CD8-positive, alpha-beta memory T cell (primary cell): Measurements from ENCODE around the gene CTPS2. TPM values are rescaled to one million over a fixed set of nuclear protein-coding genes. Genes with fewer than 3 reads are reported as not detected.

Experiments used
- CTCF ChIA-PET: fragments of 350-600 bp; sonication (Branson Sonifier 250); formaldehyde crosslinking; loops from one replicate; lab custom pipeline; 2021; ENCODE audit warnings: antibody characterized with exemption; lab: Charles Lee
- POLR2A ChIA-PET: fragments of 350-600 bp; sonication (Branson Sonifier 250); formaldehyde crosslinking; loops from one replicate; lab custom pipeline; 2021; ENCODE audit warnings: antibody characterized with exemption; lab: Charles Lee
- DNase-seq, 5 donors: peaks; one replicate each; pipeline versions ENCODE4 v3.0.0 to v3.0.0-alpha.2; 2020 to 2022; ENCODE audit warnings: mixed read lengths in 1 of 5
- H3K27ac ChIP-seq: one replicate; pipeline ENCODE4 v1.7.0; 2013; ENCODE audit warnings: low read depth, mild to moderate bottlenecking, low read length, moderate library complexity
- H3K27me3 ChIP-seq: 2 replicates; pipeline ENCODE4 v1.7.0; 2013; ENCODE audit warnings: low read length, mild to moderate bottlenecking; ENCODE audit not compliant: insufficient read depth, poor library complexity, severe bottlenecking
- H3K36me3 ChIP-seq: 2 replicates; pipeline ENCODE4 v1.7.0; 2013; ENCODE audit warnings: mild to moderate bottlenecking, low read length, moderate library complexity; ENCODE audit not compliant: insufficient read depth
- H3K4me1 ChIP-seq: 2 replicates; pipeline ENCODE4 v1.7.0; 2013; ENCODE audit warnings: mild to moderate bottlenecking, low read length, moderate library complexity; ENCODE audit not compliant: insufficient read depth
- H3K4me3 ChIP-seq: 2 replicates; pipeline ENCODE4 v1.7.0; 2013; ENCODE audit warnings: mild to moderate bottlenecking, low read length
- H3K9me3 ChIP-seq: 2 replicates; pipeline ENCODE4 v1.7.0; 2013; ENCODE audit warnings: mild to moderate bottlenecking, low read length
- H3K27ac Mint-ChIP-seq, 8 donors: one replicate each; pipeline ENCODE4 v1.8.0; 2020 to 2021; ENCODE audit warnings: mixed read lengths in 8 of 8, mild to moderate bottlenecking in 6 of 8, inconsistent platforms in 3 of 8, moderate library complexity in 3 of 8
- H3K27me3 Mint-ChIP-seq, 2 donors: one replicate each; pipeline ENCODE4 v1.8.0; 2020 to 2021; ENCODE audit warnings: mixed read lengths in 2 of 2, mild to moderate bottlenecking in 1 of 2, moderate library complexity in 1 of 2
- H3K36me3 Mint-ChIP-seq, 3 donors: one replicate each; pipeline ENCODE4 v1.8.0; 2020 to 2021; ENCODE audit warnings: mixed read lengths in 3 of 3, inconsistent platforms in 1 of 3, mild to moderate bottlenecking in 1 of 3
- H3K4me1 Mint-ChIP-seq, 3 donors: one replicate each; pipeline ENCODE4 v1.8.0; 2020 to 2021; ENCODE audit warnings: mixed read lengths in 3 of 3, inconsistent platforms in 1 of 3, mild to moderate bottlenecking in 1 of 3
- H3K4me3 Mint-ChIP-seq, 7 donors: one replicate each; pipeline ENCODE4 v1.8.0; 2020 to 2021; ENCODE audit warnings: mixed read lengths in 7 of 7, mild to moderate bottlenecking in 6 of 7, moderate library complexity in 4 of 7, inconsistent platforms in 2 of 7
- H3K9me3 Mint-ChIP-seq, 5 donors: one replicate each; pipeline ENCODE4 v1.8.0; 2020 to 2022; ENCODE audit warnings: mixed read lengths in 5 of 5, mild to moderate bottlenecking in 3 of 5, moderate library complexity in 2 of 5, inconsistent platforms in 1 of 5
- polyA plus RNA-seq: library from polyadenylated mRNA; unstranded; fragments of 300-500 nt; fragmentation: Illumina TruSeq; gene quantifications from one replicate; pipeline ENCODE4 v1.2.3, GENCODE V29; 2021
- total RNA-seq, 2 experiments: library from RNA; stranded (reverse); gene quantifications; one replicate each; pipeline ENCODE4 v1.2.3, GENCODE V29; 2021

Gene CTPS2
- total and polyA plus RNA-seq, 3 experiments from 2014 or later: 3.1 to 5.7 (median 5.2) TPM

GRCh38 chrX:16649858-16650257 lies 62.6 kb downstream of the CTPS2 start, which contains the start of gene S100G:
TSS of gene S100G (plus strand) at chrX:16650158. CDS start at chrX:16651007, 849 bp downstream.
- peak within 1 kb of the TSS in 1 of 8 donors; percentile 31 for H3K27ac Mint-ChIP-seq
- H3K4me1 Mint-ChIP-seq: no peaks in the 10 kb centered on the region
- H3K4me3 Mint-ChIP-seq: no peak within 1 kb of the TSS
- POLR2A ChIA-PET: no interaction called here
- no peak for DNase-seq
- CTCF ChIA-PET: no interaction called here
- H3K36me3 Mint-ChIP-seq: peaks cover 0 to 16% (median 2%) of the 10 kb centered on the region in 3 donors
- H3K9me3 Mint-ChIP-seq: peaks cover 0 to under 1% (median 0%) of the 10 kb centered on the region in 5 donors
- peaks cover 0 to 4% of the 10 kb centered on the region in 2 donors for H3K27me3 Mint-ChIP-seq
- H3K27me3 ChIP-seq: no peaks in the 10 kb centered on the region
- H3K36me3 ChIP-seq: no peaks in the 10 kb centered on the region
- H3K27ac ChIP-seq: no peak within 1 kb of the TSS
- no peaks in the 10 kb centered on the region for H3K4me1 ChIP-seq
- no peak within 1 kb of the TSS for H3K4me3 ChIP-seq
- H3K9me3 ChIP-seq: no peaks in the 10 kb centered on the region

- H3K4me1 Mint-ChIP-seq: no peaks in the 10 kb centered on the region
- no peaks in the 10 kb centered on the region for H3K27me3 ChIP-seq
- H3K27me3 Mint-ChIP-seq: peaks cover 0 to 4% of the 10 kb centered on the region in 2 donors
- no peak overlapping the region for H3K4me3 Mint-ChIP-seq
- no peak overlapping the region for H3K27ac Mint-ChIP-seq
- peaks cover 0 to 13% (median 0%) of the 10 kb centered on the region in 3 donors for H3K36me3 Mint-ChIP-seq
- H3K9me3 Mint-ChIP-seq: no peaks in the 10 kb centered on the region
- CTCF ChIA-PET: no interaction called here
- no peaks in the 10 kb centered on the region for H3K4me1 ChIP-seq
- H3K27ac ChIP-seq: no peak overlapping the region
- no peaks in the 10 kb centered on the region for H3K9me3 ChIP-seq
- no peaks in the 10 kb centered on the region for H3K36me3 ChIP-seq
- H3K4me3 ChIP-seq: no peak overlapping the region
- no peak for DNase-seq
- POLR2A ChIA-PET: no interaction called here
These were observed 65.9 kb downstream of the CTPS2 start for GRCh38 chrX:16646366-16647138.

DNA sequence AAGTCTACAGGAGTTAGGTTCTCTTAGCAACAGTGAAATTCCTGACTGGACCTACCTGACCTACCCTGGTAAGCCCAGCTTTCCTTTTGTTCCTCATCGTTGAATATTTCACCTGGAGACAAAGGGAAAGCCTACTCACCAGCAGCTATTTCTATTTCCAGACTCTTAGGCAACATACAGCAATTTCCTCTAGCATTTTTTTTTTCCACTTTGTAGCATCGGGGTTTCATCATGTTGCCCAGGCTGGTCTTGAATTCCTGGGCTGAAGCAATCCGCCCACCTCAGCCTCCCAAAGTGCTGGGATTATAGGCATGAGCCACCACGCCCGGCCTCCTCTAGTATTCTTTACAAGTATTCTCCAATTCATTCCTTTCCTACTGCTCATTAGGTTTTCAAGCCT lies 69.3 kb downstream of the CTPS2 start:
- no peak overlapping the region for H3K4me3 ChIP-seq

GRCh38 chrX:16640823-16641222 lies 71.6 kb downstream of the CTPS2 start:
- DNase-seq: no peak
- no peaks in the 10 kb centered on the region for H3K27me3 ChIP-seq
- Mint-ChIP-seq H3K4me1 (no peaks in the 10 kb centered on the region), H3K4me3 (no peak overlapping the region), H3K36me3 (peaks cover 0 to 15% (median 2%) of the 10 kb centered on the region in 3 donors), H3K9me3 (peaks cover 0 to 1% (median 0%) of the 10 kb centered on the region in 5 donors), H3K27ac (peak overlapping the region in 1 of 8 donors; percentile 56), H3K27me3 (peaks cover 0 to 5% of the 10 kb centered on the region in 2 donors)
- POLR2A ChIA-PET: no interaction called here
- H3K27ac ChIP-seq: no peak overlapping the region
- no peaks in the 10 kb centered on the region for H3K9me3 ChIP-seq
- no peak overlapping the region for H3K4me3 ChIP-seq
- H3K4me1 ChIP-seq: no peaks in the 10 kb centered on the region
- CTCF ChIA-PET: no interaction called here
- no peaks in the 10 kb centered on the region for H3K36me3 ChIP-seq

More for the DNA sequence above, 69.3 kb downstream of the CTPS2 start:
- no peaks in the 10 kb centered on the region for H3K4me1 Mint-ChIP-seq
- DNase-seq: no peak
- ChIA-PET CTCF (no interaction called here), POLR2A (no interaction called here)
- H3K4me3 Mint-ChIP-seq: no peak overlapping the region
- H3K27ac Mint-ChIP-seq: no peak overlapping the region
- peaks cover 0 to 5% of the 10 kb centered on the region in 2 donors for H3K27me3 Mint-ChIP-seq
- H3K27ac ChIP-seq: no peak overlapping the region
- no peaks in the 10 kb centered on the region for H3K9me3 ChIP-seq
- H3K36me3 ChIP-seq: no peaks in the 10 kb centered on the region
- H3K4me1 ChIP-seq: no peaks in the 10 kb centered on the region
- H3K9me3 Mint-ChIP-seq: no peaks in the 10 kb centered on the region
- no peaks in the 10 kb centered on the region for H3K27me3 ChIP-seq
- peaks cover 0 to 17% (median 2%) of the 10 kb centered on the region in 3 donors for H3K36me3 Mint-ChIP-seq

- no peak overlapping the region for H3K4me3 Mint-ChIP-seq
- H3K36me3 Mint-ChIP-seq: peaks cover 0 to 14% (median 2%) of the 10 kb centered on the region in 3 donors
- H3K9me3 Mint-ChIP-seq: peaks cover 0 to 2% (median 0%) of the 10 kb centered on the region in 5 donors
- H3K4me1 ChIP-seq: no peaks in the 10 kb centered on the region
- DNase-seq: no peak
- ChIA-PET CTCF (no interaction called here), POLR2A (no interaction called here)
- peak overlapping the region in 1 of 8 donors; percentile 18 for H3K27ac Mint-ChIP-seq
- no peaks in the 10 kb centered on the region for H3K4me1 Mint-ChIP-seq
- H3K36me3 ChIP-seq: no peaks in the 10 kb centered on the region
- no peaks in the 10 kb centered on the region for H3K27me3 ChIP-seq
- H3K27me3 Mint-ChIP-seq: peaks cover 0 to 6% of the 10 kb centered on the region in 2 donors
- no peak overlapping the region for H3K27ac ChIP-seq
- H3K4me3 ChIP-seq: no peak overlapping the region
- no peaks in the 10 kb centered on the region for H3K9me3 ChIP-seq
These were observed 72.5 kb downstream of the CTPS2 start for GRCh38 chrX:16639966-16640365.

GRCh38 chrX:16638533-16638932 lies 73.9 kb downstream of the CTPS2 start:
- H3K27me3 ChIP-seq: no peaks in the 10 kb centered on the region
- H3K4me1 Mint-ChIP-seq: no peaks in the 10 kb centered on the region

GRCh38 chrX:16635596-16635995 lies 76.9 kb downstream of the CTPS2 start:
- Histone ChIP-seq H3K36me3 (no peaks in the 10 kb centered on the region), H3K4me3 (no peak overlapping the region), H3K27me3 (no peaks in the 10 kb centered on the region), H3K9me3 (no peaks in the 10 kb centered on the region), H3K4me1 (no peaks in the 10 kb centered on the region), H3K27ac (no peak overlapping the region)
- POLR2A ChIA-PET: no interaction called here
- H3K27me3 Mint-ChIP-seq: peaks cover 0 to 4% of the 10 kb centered on the region in 2 donors
- no peak overlapping the region for H3K27ac Mint-ChIP-seq
- DNase-seq: no peak
- no peaks in the 10 kb centered on the region for H3K4me1 Mint-ChIP-seq
- CTCF ChIA-PET: no interaction called here
- H3K4me3 Mint-ChIP-seq: no peak overlapping the region
- peaks cover 0 to 2% (median 0%) of the 10 kb centered on the region in 5 donors for H3K9me3 Mint-ChIP-seq
- peaks cover 0 to 20% (median 2%) of the 10 kb centered on the region in 3 donors for H3K36me3 Mint-ChIP-seq

More at GRCh38 chrX:16638533-16638932, 73.9 kb downstream of the CTPS2 start:
- no peaks in the 10 kb centered on the region for H3K4me1 ChIP-seq
- no peak overlapping the region for H3K27ac Mint-ChIP-seq
- no peaks in the 10 kb centered on the region for H3K36me3 ChIP-seq
- POLR2A ChIA-PET: no interaction called here
- CTCF ChIA-PET: interaction anchor here (0.6 kb wide), 1 partner anchor 438 kb away, joined by 3 read pairs; no protein-coding TSS in a partner anchor
- DNase-seq: no peak
- no peak overlapping the region for H3K4me3 Mint-ChIP-seq
- H3K27ac ChIP-seq: no peak overlapping the region
- peaks cover 0 to 2% (median 0%) of the 10 kb centered on the region in 5 donors for H3K9me3 Mint-ChIP-seq
- H3K4me3 ChIP-seq: no peak overlapping the region
- peaks cover 0 to 16% (median 2%) of the 10 kb centered on the region in 3 donors for H3K36me3 Mint-ChIP-seq
- H3K27me3 Mint-ChIP-seq: peaks cover 0 to 4% of the 10 kb centered on the region in 2 donors
- H3K9me3 ChIP-seq: no peaks in the 10 kb centered on the region

DNA sequence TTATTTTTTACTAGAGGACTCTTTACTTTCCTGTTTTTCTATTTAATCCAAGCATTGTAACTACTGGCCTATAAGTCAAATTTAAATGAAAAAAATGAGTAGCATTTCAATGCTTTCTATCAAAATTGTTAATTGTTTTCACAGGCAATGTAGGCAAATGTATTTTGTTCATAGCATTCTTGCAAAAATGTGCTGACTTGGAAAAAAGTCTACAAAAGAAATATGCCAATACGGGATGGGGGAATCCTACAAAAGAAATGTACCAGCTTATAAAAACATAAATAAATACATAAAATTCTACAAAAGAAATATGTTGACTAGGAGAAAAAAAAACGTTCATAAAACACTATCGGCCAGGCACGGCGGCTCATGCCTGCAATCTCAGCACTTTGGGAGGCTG lies 77.4 kb downstream of the CTPS2 start:
- POLR2A ChIA-PET: no interaction called here
- Histone ChIP-seq H3K27ac (no peak overlapping the region), H3K4me1 (no peaks in the 10 kb centered on the region), H3K36me3 (no peaks in the 10 kb centered on the region), H3K27me3 (no peaks in the 10 kb centered on the region), H3K9me3 (no peaks in the 10 kb centered on the region), H3K4me3 (no peak overlapping the region)
- CTCF ChIA-PET: no interaction called here
- no peak for DNase-seq
- peaks cover 0 to 4% of the 10 kb centered on the region in 2 donors for H3K27me3 Mint-ChIP-seq
- H3K9me3 Mint-ChIP-seq: peaks cover 0 to 2% (median 0%) of the 10 kb centered on the region in 5 donors
- no peak overlapping the region for H3K27ac Mint-ChIP-seq
- H3K36me3 Mint-ChIP-seq: peaks cover 0 to 20% (median 2%) of the 10 kb centered on the region in 3 donors
- no peak overlapping the region for H3K4me3 Mint-ChIP-seq
- no peaks in the 10 kb centered on the region for H3K4me1 Mint-ChIP-seq
